Measurements from ENCODE around the gene ZBTB46.
"Not testable (repeated sequence)": the region's sequence is repeated elsewhere in the genome, so short reads cannot be mapped to it uniquely, and the experiment has no call there.

Gene ZBTB46

GRCh38 chr20:63874241-63874640 lies 43.2 kb upstream of the ZBTB46 start:
- WGBS (ENCODE audit: extremely low coverage, insufficient coverage, insufficient read length): no CpG with 5 or more reads among the region's 7 CpGs

GRCh38 chr20:63873477-63873971 lies 42.5 kb upstream of the ZBTB46 start:
- Histone ChIP-seq H3K4me1 (ENCODE audit: control insufficient read depth in 1 of 2, insufficient read depth in 2 of 2, low read length in 2 of 2) (no peaks in the 10 kb centered on the region), H3K36me3 (ENCODE audit: control insufficient read depth in 1 of 2, insufficient read depth in 2 of 2, low read length in 2 of 2) (peaks cover 77 to 85% of the 10 kb centered on the region in 2 experiments), H3K14ac (ENCODE audit: low read length) (no peak overlapping the region), H4K12ac (ENCODE audit: low read depth, low read length) (no peak overlapping the region), H3K27me3 (ENCODE audit: insufficient read depth, low read length) (no peaks in the 10 kb centered on the region), H2BK12ac (ENCODE audit: low read length) (no peak overlapping the region), H3K9me3 (ENCODE audit: insufficient read depth, low read depth, low read length) (no peaks in the 10 kb centered on the region), H3K27ac (ENCODE audit: low read depth, low read length) (no peak overlapping the region), H3K4me3 (ENCODE audit: low read depth, low read length) (no peak overlapping the region), H4K91ac (ENCODE audit: low read depth, low read length) (no peak overlapping the region), H3K4me2 (ENCODE audit: low read length) (no peak overlapping the region), H3K4ac (ENCODE audit: low read depth, low read length) (no peak overlapping the region), H2BK120ac (ENCODE audit: insufficient read depth, low read length, poor library complexity) (no peak overlapping the region), H2BK5ac (ENCODE audit: low read depth, low read length, poor library complexity) (no peak overlapping the region), H2AK5ac (ENCODE audit: low read length) (no peak overlapping the region), H3K79me2 (ENCODE audit: control insufficient read depth, insufficient read depth, low read length, poor library complexity) (no peaks in the 10 kb centered on the region), H2AFZ (ENCODE audit: insufficient read depth, low read length, poor library complexity) (no peak overlapping the region), H4K8ac (ENCODE audit: low read depth, low read length) (no peak overlapping the region), H3K23ac (ENCODE audit: low read length) (no peak overlapping the region), H3K79me1 (ENCODE audit: low read length) (no peaks in the 10 kb centered on the region), H3K9ac (ENCODE audit: low read length) (no peak overlapping the region), H3K18ac (ENCODE audit: low read length) (peak overlapping the region; percentile 57)
- peak in 1 of 2 donors; percentile 47 for DNase-seq
- WGBS (ENCODE audit: extremely low coverage, insufficient coverage, insufficient read length): no CpG with 5 or more reads among the region's 14 CpGs

More at GRCh38 chr20:63874241-63874640, 43.2 kb upstream of the ZBTB46 start:
- not testable (repeated sequence) for H2BK120ac ChIP-seq (ENCODE audit: insufficient read depth, low read length, poor library complexity); DNase-seq; H4K12ac ChIP-seq (ENCODE audit: low read depth, low read length); H2AK5ac ChIP-seq (ENCODE audit: low read length); H2AFZ ChIP-seq (ENCODE audit: insufficient read depth, low read length, poor library complexity); H3K18ac ChIP-seq (ENCODE audit: low read length); H4K8ac ChIP-seq (ENCODE audit: low read depth, low read length); H3K4me1 ChIP-seq (ENCODE audit: control insufficient read depth in 1 of 2, insufficient read depth in 2 of 2, low read length in 2 of 2); H3K9me3 ChIP-seq (ENCODE audit: insufficient read depth, low read depth, low read length); H3K27ac ChIP-seq (ENCODE audit: low read depth, low read length); H2BK12ac ChIP-seq (ENCODE audit: low read length); H4K91ac ChIP-seq (ENCODE audit: low read depth, low read length); H3K79me2 ChIP-seq (ENCODE audit: control insufficient read depth, insufficient read depth, low read length, poor library complexity); H3K4me3 ChIP-seq (ENCODE audit: low read depth, low read length); H3K4me2 ChIP-seq (ENCODE audit: low read length); H3K4ac ChIP-seq (ENCODE audit: low read depth, low read length); H3K79me1 ChIP-seq (ENCODE audit: low read length); H3K27me3 ChIP-seq (ENCODE audit: insufficient read depth, low read length); H3K23ac ChIP-seq (ENCODE audit: low read length); H2BK5ac ChIP-seq (ENCODE audit: low read depth, low read length, poor library complexity); H3K14ac ChIP-seq (ENCODE audit: low read length); H3K9ac ChIP-seq (ENCODE audit: low read length)
- H3K36me3 ChIP-seq (ENCODE audit: control insufficient read depth in 1 of 2, insufficient read depth in 2 of 2, low read length in 2 of 2): peaks cover 77 to 85% of the 10 kb centered on the region in 2 experiments

GRCh38 chr20:63868264-63868663 lies 37.2 kb upstream of the ZBTB46 start:
- Histone ChIP-seq H3K18ac (ENCODE audit: low read length) (no peak overlapping the region), H3K4me1 (ENCODE audit: control insufficient read depth in 1 of 2, insufficient read depth in 2 of 2, low read length in 2 of 2) (peaks cover 4 to 6% of the 10 kb centered on the region in 2 experiments), H3K27me3 (ENCODE audit: insufficient read depth, low read length) (no peaks in the 10 kb centered on the region), H3K4me2 (ENCODE audit: low read length) (no peak overlapping the region), H4K91ac (ENCODE audit: low read depth, low read length) (no peak overlapping the region), H2BK5ac (ENCODE audit: low read depth, low read length, poor library complexity) (no peak overlapping the region), H3K9ac (ENCODE audit: low read length) (no peak overlapping the region), H3K14ac (ENCODE audit: low read length) (no peak overlapping the region), H3K79me2 (ENCODE audit: control insufficient read depth, insufficient read depth, low read length, poor library complexity) (peaks cover 9% of the 10 kb centered on the region), H4K8ac (ENCODE audit: low read depth, low read length) (no peak overlapping the region), H3K4me3 (ENCODE audit: low read depth, low read length) (no peak overlapping the region), H2AFZ (ENCODE audit: insufficient read depth, low read length, poor library complexity) (no peak overlapping the region), H2BK120ac (ENCODE audit: insufficient read depth, low read length, poor library complexity) (no peak overlapping the region), H2AK5ac (ENCODE audit: low read length) (no peak overlapping the region), H3K27ac (ENCODE audit: low read depth, low read length) (no peak overlapping the region), H2BK12ac (ENCODE audit: low read length) (no peak overlapping the region), H3K9me3 (ENCODE audit: insufficient read depth, low read depth, low read length) (no peaks in the 10 kb centered on the region), H3K36me3 (ENCODE audit: control insufficient read depth in 1 of 2, insufficient read depth in 2 of 2, low read length in 2 of 2) (peaks cover 35 to 44% of the 10 kb centered on the region in 2 experiments), H3K79me1 (ENCODE audit: low read length) (peaks cover 12% of the 10 kb centered on the region), H4K12ac (ENCODE audit: low read depth, low read length) (no peak overlapping the region), H3K23ac (ENCODE audit: low read length) (no peak overlapping the region), H3K4ac (ENCODE audit: low read depth, low read length) (peak overlapping the region; percentile 58)
- WGBS (ENCODE audit: extremely low coverage, insufficient coverage, insufficient read length): no CpG with 5 or more reads among the region's 5 CpGs
- DNase-seq: no peak

- H3K18ac ChIP-seq (ENCODE audit: low read length); H3K4me1 ChIP-seq (ENCODE audit: control insufficient read depth in 1 of 2, insufficient read depth in 2 of 2, low read length in 2 of 2); DNase-seq; H2AK5ac ChIP-seq (ENCODE audit: low read length); H2BK5ac ChIP-seq (ENCODE audit: low read depth, low read length, poor library complexity); H3K9ac ChIP-seq (ENCODE audit: low read length); H3K9me3 ChIP-seq (ENCODE audit: insufficient read depth, low read depth, low read length); H3K23ac ChIP-seq (ENCODE audit: low read length); H3K27me3 ChIP-seq (ENCODE audit: insufficient read depth, low read length); H2BK120ac ChIP-seq (ENCODE audit: insufficient read depth, low read length, poor library complexity); H4K91ac ChIP-seq (ENCODE audit: low read depth, low read length); H2AFZ ChIP-seq (ENCODE audit: insufficient read depth, low read length, poor library complexity); H3K4me2 ChIP-seq (ENCODE audit: low read length); H3K14ac ChIP-seq (ENCODE audit: low read length); H3K4me3 ChIP-seq (ENCODE audit: low read depth, low read length); H4K8ac ChIP-seq (ENCODE audit: low read depth, low read length); H2BK12ac ChIP-seq (ENCODE audit: low read length); H4K12ac ChIP-seq (ENCODE audit: low read depth, low read length); H3K27ac ChIP-seq (ENCODE audit: low read depth, low read length); H3K79me2 ChIP-seq (ENCODE audit: control insufficient read depth, insufficient read depth, low read length, poor library complexity): not testable (repeated sequence)
- peak overlapping the region; percentile 44 for H3K4ac ChIP-seq (ENCODE audit: low read depth, low read length)
- no CpG with 5 or more reads among the region's 13 CpGs for WGBS (ENCODE audit: extremely low coverage, insufficient coverage, insufficient read length)
- H3K36me3 ChIP-seq (ENCODE audit: control insufficient read depth in 1 of 2, insufficient read depth in 2 of 2, low read length in 2 of 2): peaks cover 33 to 39% of the 10 kb centered on the region in 2 experiments
- peaks cover 12% of the 10 kb centered on the region for H3K79me1 ChIP-seq (ENCODE audit: low read length)
Observed at GRCh38 chr20:63867042-63867441, 36.0 kb upstream of the ZBTB46 start.

Data from trophoblast cell (in vitro differentiated cells and primary cell).